HG03565 (cell line): ENCODE data around the gene PDE5A.
"Not testable (repeated sequence)": the region's sequence is repeated elsewhere in the genome, so short reads cannot be mapped to it uniquely, and the experiment has no call there.

Source experiments
- ATAC-seq: cut with Tn5 transposase; IDR thresholded peaks from one replicate; pipeline ENCODE4 v1.9.1; 2021; ENCODE audit warnings: mild to moderate bottlenecking, moderate library complexity; ENCODE audit not compliant: unreplicated experiment

PDE5A gene

GRCh38 chr4:119646347-119647071 is 17.9 kb upstream of the PDE5A start:
- ATAC-seq: no peak

- ATAC-seq: no peak
These were observed 14.9 kb upstream of the PDE5A start for GRCh38 chr4:119643306-119644042.

- no peak for ATAC-seq
These were observed 13.2 kb upstream of the PDE5A start for GRCh38 chr4:119641765-119642164.

- ATAC-seq: no peak
These were observed 9.8 kb upstream of the PDE5A start for GRCh38 chr4:119638359-119638758.

- ATAC-seq: not testable (repeated sequence)
These were observed 8.2 kb upstream of the PDE5A start for GRCh38 chr4:119636851-119637250.

GRCh38 chr4:119632216-119632615 is 3.6 kb upstream of the PDE5A start:
- ATAC-seq: no peak

GRCh38 chr4:119629142-119629471 is 503 bp upstream of the PDE5A start:
- peak; percentile 13 for ATAC-seq

- ATAC-seq: peak; percentile 55
These were observed 1.0 kb downstream of the PDE5A start for GRCh38 chr4:119627267-119628255.

GRCh38 chr4:119626943-119627266 is 1.7 kb downstream of the PDE5A start:
- no peak for ATAC-seq

GRCh38 chr4:119626420-119626819 is 2.2 kb downstream of the PDE5A start:
- ATAC-seq: no peak

GRCh38 chr4:119625761-119626160 is 2.8 kb downstream of the PDE5A start:
- ATAC-seq: no peak

- ATAC-seq: no peak
These were observed 4.2 kb downstream of the PDE5A start for GRCh38 chr4:119624356-119624755.

GRCh38 chr4:119623025-119623424 is 5.6 kb downstream of the PDE5A start:
- ATAC-seq: no peak

- no peak for ATAC-seq
These were observed 13.4 kb downstream of the PDE5A start for GRCh38 chr4:119615068-119615719.

GRCh38 chr4:119604266-119604665 is 24.3 kb downstream of the PDE5A start:
- no peak for ATAC-seq

- ATAC-seq: no peak
These were observed 26.2 kb downstream of the PDE5A start for GRCh38 chr4:119602366-119602765.

GRCh38 chr4:119598521-119598920 is 30.1 kb downstream of the PDE5A start:
- ATAC-seq: no peak

- no peak for ATAC-seq
These were observed 31.2 kb downstream of the PDE5A start for GRCh38 chr4:119597377-119597776.

- no peak for ATAC-seq
These were observed 34.9 kb downstream of the PDE5A start for GRCh38 chr4:119593698-119594097.

- no peak for ATAC-seq
These were observed 35.8 kb downstream of the PDE5A start for GRCh38 chr4:119592830-119593229.

GRCh38 chr4:119589165-119589564 is 39.4 kb downstream of the PDE5A start:
- no peak for ATAC-seq
